RWPE2 (cell line): Measurements from ENCODE around the gene NLRP12.
"Not testable (repeated sequence)": the region's sequence is repeated elsewhere in the genome, so short reads cannot be mapped to it uniquely, and the experiment has no call there.

Experiments
- ATAC-seq: fragments of 200-7000 bp; cut with Tn5 transposase; 3 replicates; pipeline ENCODE4 v1.9.1; 2021; ENCODE audit warnings: low read depth
- DNase-seq: peaks from one replicate; pipeline ENCODE4 v3.0.0-alpha.2; 2020; ENCODE audit warnings: low spot score
- H3K27ac ChIP-seq: fragments of 450-650 bp; 2 replicates; pipeline ENCODE4 v1.5.1; 2017; ENCODE audit warnings: mild to moderate bottlenecking; ENCODE audit not compliant: poor library complexity, severe bottlenecking
- H3K27me3 ChIP-seq: fragments of 250-450 bp; sonication (Bioruptor Pico); 2 replicates; pipeline ENCODE4 v1.5.1; 2021; ENCODE audit warnings: mild to moderate bottlenecking, moderate library complexity; ENCODE audit not compliant: insufficient read depth, poor library complexity, severe bottlenecking
- H3K36me3 ChIP-seq: fragments of 250-450 bp; sonication (Bioruptor Pico); 2 replicates; pipeline ENCODE4 v1.5.1; 2020; ENCODE audit warnings: low read depth, mild to moderate bottlenecking, moderate library complexity
- H3K4me1 ChIP-seq: fragments of 250-450 bp; sonication (Bioruptor Pico); 2 replicates; pipeline ENCODE4 v1.5.1; 2021; ENCODE audit warnings: mild to moderate bottlenecking, moderate library complexity; ENCODE audit not compliant: insufficient read depth, poor library complexity, severe bottlenecking
- H3K4me3 ChIP-seq: fragments of 250-450 bp; sonication (Bioruptor Pico); 2 replicates; pipeline ENCODE4 v1.5.1; 2021; ENCODE audit warnings: mild to moderate bottlenecking, moderate library complexity; ENCODE audit not compliant: severe bottlenecking
- H3K9me3 ChIP-seq: fragments of 250-450 bp; sonication (Bioruptor Pico); 2 replicates; pipeline ENCODE4 v1.5.1; 2021; ENCODE audit warnings: mild to moderate bottlenecking, moderate library complexity; ENCODE audit not compliant: severe bottlenecking
- CTCF ChIP-seq: fragments of 450-650 bp; IDR thresholded peaks from one replicate; pipeline ENCODE4 v1.5.1; 2017; ENCODE audit warnings: mild to moderate bottlenecking, moderate library complexity; ENCODE audit not compliant: poor library complexity, severe bottlenecking

NLRP12 gene

GRCh38 chr19:53782698-53783097 lies 41.4 kb downstream of the NLRP12 start:
- Histone ChIP-seq H3K27me3 (no peaks in the 10 kb centered on the region), H3K36me3 (no peaks in the 10 kb centered on the region), H3K4me3 (no peak overlapping the region), H3K27ac (no peak overlapping the region), H3K4me1 (no peaks in the 10 kb centered on the region), H3K9me3 (no peaks in the 10 kb centered on the region)
- DNase-seq, result no peak
- no peak for ATAC-seq
- TF ChIP-seq CTCF, result no peak

DNA sequence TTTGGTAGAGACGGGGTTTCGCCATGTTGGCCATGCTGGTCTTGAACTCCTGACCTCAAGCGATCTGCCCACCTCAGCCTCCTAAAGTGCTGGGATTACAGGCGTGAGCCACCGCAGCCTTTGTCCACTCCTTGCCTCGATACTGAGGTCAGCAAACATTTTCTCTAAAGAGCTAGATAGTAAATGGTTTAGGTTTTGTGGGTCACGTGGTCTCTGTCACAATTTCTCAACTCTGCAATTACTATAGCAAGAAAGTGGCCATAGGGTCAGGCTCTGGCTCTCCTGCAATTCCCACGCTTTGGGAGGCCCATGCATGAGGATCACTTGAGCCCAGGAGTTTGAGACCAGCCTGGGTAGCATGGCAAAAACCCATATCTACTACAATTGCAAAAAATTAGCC lies 42.8 kb downstream of the NLRP12 start:
- H3K27ac ChIP-seq, H3K4me1 ChIP-seq, H3K9me3 ChIP-seq, DNase-seq, H3K36me3 ChIP-seq, H3K27me3 ChIP-seq, ATAC-seq, H3K4me3 ChIP-seq: not testable (repeated sequence)

- no peaks in the 10 kb centered on the region for H3K36me3 ChIP-seq
- H3K4me1 ChIP-seq, result no peaks in the 10 kb centered on the region
- no peak for DNase-seq
- no peak for ATAC-seq
- H3K4me3 ChIP-seq, result no peak overlapping the region
- H3K9me3 ChIP-seq, result no peaks in the 10 kb centered on the region
- no peak for TF ChIP-seq CTCF
- no peaks in the 10 kb centered on the region for H3K27me3 ChIP-seq
- H3K27ac ChIP-seq, result no peak overlapping the region
These were observed 43.6 kb downstream of the NLRP12 start for GRCh38 chr19:53780506-53780905.

DNA sequence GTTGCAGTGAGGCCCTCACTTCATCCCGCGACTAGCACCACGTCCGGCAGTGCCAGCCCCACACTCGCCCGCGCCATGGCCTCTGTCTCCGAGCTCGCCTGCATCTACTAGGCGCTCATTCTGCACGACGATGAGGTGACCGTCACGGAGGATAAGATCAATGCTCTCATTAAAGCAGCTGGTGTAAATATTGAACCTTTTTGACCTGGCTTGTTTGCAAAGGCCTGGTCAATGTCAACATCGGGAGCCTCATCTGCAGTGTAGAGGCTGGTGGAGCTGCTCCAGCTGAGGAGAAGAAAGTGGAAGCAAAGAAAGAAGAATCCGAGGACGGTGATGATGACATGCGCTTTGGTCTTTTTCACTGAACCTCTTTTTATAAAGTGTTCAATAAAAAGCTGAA lies 48.6 kb downstream of the NLRP12 start:
- Histone ChIP-seq H3K4me1 (no peaks in the 10 kb centered on the region), H3K4me3 (no peak overlapping the region), H3K36me3 (no peaks in the 10 kb centered on the region), H3K9me3 (no peaks in the 10 kb centered on the region), H3K27ac (no peak overlapping the region), H3K27me3 (no peaks in the 10 kb centered on the region)
- DNase-seq, result no peak
- TF ChIP-seq CTCF, result no peak
- no peak for ATAC-seq

- H3K4me3 ChIP-seq, H3K9me3 ChIP-seq, H3K4me1 ChIP-seq, ATAC-seq, DNase-seq, H3K27ac ChIP-seq, H3K36me3 ChIP-seq, H3K27me3 ChIP-seq: not testable (repeated sequence)
These were observed 49.6 kb downstream of the NLRP12 start for GRCh38 chr19:53774491-53774890.

GRCh38 chr19:53773999-53774398 lies 50.1 kb downstream of the NLRP12 start:
- DNase-seq (no peak), ATAC-seq (no peak)
- TF ChIP-seq CTCF, result no peak
- no peak overlapping the region for H3K4me3 ChIP-seq
- no peak overlapping the region for H3K27ac ChIP-seq
- no peaks in the 10 kb centered on the region for H3K36me3 ChIP-seq
- H3K9me3 ChIP-seq, result no peaks in the 10 kb centered on the region
- H3K27me3 ChIP-seq, result no peaks in the 10 kb centered on the region
- no peaks in the 10 kb centered on the region for H3K4me1 ChIP-seq
